GM19193 (cell line): Measurements from ENCODE around the gene CDHR2.

Experiments used
- POLR2A ChIP-seq: IDR thresholded peaks from 4 replicates; pipeline ENCODE4 v1.6.1; 2011; ENCODE audit not compliant: insufficient read depth, insufficient read length; ENCODE audit errors: extremely low read depth

The CDHR2 gene

GRCh38 chr5:176573564-176574296, 24.6 kb downstream of the CDHR2 start:
- TF ChIP-seq POLR2A = no peak

GRCh38 chr5:176574297-176574591, 25.1 kb downstream of the CDHR2 start:
- TF ChIP-seq POLR2A = no peak

- TF ChIP-seq POLR2A = no peak
These were observed 25.9 kb downstream of the CDHR2 start for GRCh38 chr5:176575066-176575465.

GRCh38 chr5:176575488-176576422, 26.6 kb downstream of the CDHR2 start:
- no peak for TF ChIP-seq POLR2A

- no peak for TF ChIP-seq POLR2A
These were observed 28.4 kb downstream of the CDHR2 start for GRCh38 chr5:176577312-176578176.

GRCh38 chr5:176578391-176578808, 29.3 kb downstream of the CDHR2 start:
- TF ChIP-seq POLR2A = no peak

GRCh38 chr5:176579323-176579722, 30.2 kb downstream of the CDHR2 start:
- TF ChIP-seq POLR2A = no peak

GRCh38 chr5:176581361-176581760, 32.2 kb downstream of the CDHR2 start:
- no peak for TF ChIP-seq POLR2A

- TF ChIP-seq POLR2A = no peak
These were observed 33.9 kb downstream of the CDHR2 start for GRCh38 chr5:176583076-176583475.

GRCh38 chr5:176587398-176587797, 38.3 kb downstream of the CDHR2 start:
- TF ChIP-seq POLR2A = no peak

GRCh38 chr5:176588297-176588696, 39.2 kb downstream of the CDHR2 start:
- no peak for TF ChIP-seq POLR2A

- no peak for TF ChIP-seq POLR2A
These were observed 40.1 kb downstream of the CDHR2 start for GRCh38 chr5:176589039-176589769.

- TF ChIP-seq POLR2A = no peak
These were observed 41.0 kb downstream of the CDHR2 start for GRCh38 chr5:176590035-176590717.

GRCh38 chr5:176592573-176592972, 43.4 kb downstream of the CDHR2 start:
- no peak for TF ChIP-seq POLR2A
